ENCODE results near the gene TRIP12. TPM values are rescaled to one million over a fixed set of nuclear protein-coding genes. Genes with fewer than 3 reads are reported as not detected.
"Not testable (repeated sequence)": the region's sequence is repeated elsewhere in the genome, so short reads cannot be mapped to it uniquely, and the experiment has no call there.

Gene TRIP12
- total RNA-seq, 4 donors from 2014 or later: 131 to 343 (median 194) TPM

GRCh38 chr2:229802785-229803184, 119.0 kb downstream of the TRIP12 start:
- H3K36me3 ChIP-seq: peaks cover 0 to 82% (median 0%) of the 10 kb centered on the region in 3 donors
- no peak for TF ChIP-seq POLR2A (IDR thresholded peaks at IDR 0.05)
- TF ChIP-seq CTCF (IDR thresholded peaks at IDR 0.05): no peak
- DNase-seq: no peak
- no peak overlapping the region for H3K27ac ChIP-seq
- H3K4me1 ChIP-seq: no peaks in the 10 kb centered on the region
- H3K4me3 ChIP-seq: no peak overlapping the region
- no peaks in the 10 kb centered on the region for H3K9me3 ChIP-seq
- H3K27me3 ChIP-seq: no peaks in the 10 kb centered on the region

GRCh38 chr2:229800997-229801754, 120.6 kb downstream of the TRIP12 start:
- Histone ChIP-seq H3K27ac (no peak overlapping the region), H3K27me3 (no peaks in the 10 kb centered on the region), H3K4me1 (no peaks in the 10 kb centered on the region), H3K36me3 (peaks cover 0 to 82% (median 4%) of the 10 kb centered on the region in 3 donors), H3K4me3 (no peak overlapping the region), H3K9me3 (no peaks in the 10 kb centered on the region)
- peak; percentile 51 to 81 (median 60) for DNase-seq
- no peak for TF ChIP-seq POLR2A (IDR thresholded peaks at IDR 0.05)
- TF ChIP-seq CTCF (IDR thresholded peaks at IDR 0.05): peak; percentile 50 to 80 (median 60)

GRCh38 chr2:229798446-229799155, 123.2 kb downstream of the TRIP12 start:
- no peak overlapping the region for H3K4me3 ChIP-seq
- H3K27ac ChIP-seq: no peak overlapping the region
- no peaks in the 10 kb centered on the region for H3K4me1 ChIP-seq
- peaks cover 0 to 82% (median 4%) of the 10 kb centered on the region in 3 donors for H3K36me3 ChIP-seq
- DNase-seq: no peak
- H3K9me3 ChIP-seq: no peaks in the 10 kb centered on the region
- H3K27me3 ChIP-seq: no peaks in the 10 kb centered on the region
- TF ChIP-seq POLR2A (IDR thresholded peaks at IDR 0.05): no peak
- no peak for TF ChIP-seq CTCF (IDR thresholded peaks at IDR 0.05)

GRCh38 chr2:229795058-229795457, 126.8 kb downstream of the TRIP12 start:
- H3K4me1 ChIP-seq: no peaks in the 10 kb centered on the region
- H3K27ac ChIP-seq: no peak overlapping the region
- no peak overlapping the region for H3K4me3 ChIP-seq
- TF ChIP-seq POLR2A (IDR thresholded peaks at IDR 0.05) (no peak), CTCF (IDR thresholded peaks at IDR 0.05) (no peak)
- H3K27me3 ChIP-seq: no peaks in the 10 kb centered on the region
- DNase-seq: no peak
- no peaks in the 10 kb centered on the region for H3K9me3 ChIP-seq
- H3K36me3 ChIP-seq: peaks cover 0 to 100% (median 4%) of the 10 kb centered on the region in 3 donors

GRCh38 chr2:229794636-229795035, 127.2 kb downstream of the TRIP12 start:
- Histone ChIP-seq H3K36me3 (peaks cover 0 to 100% (median 4%) of the 10 kb centered on the region in 3 donors), H3K27ac (no peak overlapping the region), H3K9me3 (no peaks in the 10 kb centered on the region), H3K27me3 (no peaks in the 10 kb centered on the region), H3K4me1 (no peaks in the 10 kb centered on the region), H3K4me3 (no peak overlapping the region)
- no peak for DNase-seq
- TF ChIP-seq POLR2A (IDR thresholded peaks at IDR 0.05): no peak
- no peak for TF ChIP-seq CTCF (IDR thresholded peaks at IDR 0.05)

- H3K36me3 ChIP-seq: peaks cover 0 to 81% (median 3%) of the 10 kb centered on the region in 3 donors
- DNase-seq, H3K4me1 ChIP-seq, H3K27ac ChIP-seq, H3K4me3 ChIP-seq, H3K9me3 ChIP-seq, H3K27me3 ChIP-seq: not testable (repeated sequence)
Observed at GRCh38 chr2:229786289-229786688, 135.5 kb downstream of the TRIP12 start.

Measured in Peyer's patch (tissue), 4 donors.